Mesendoderm (in vitro differentiated cells): ENCODE results near the gene DYRK1A.

Experiments used
- DNase-seq: peaks from one replicate; pipeline ENCODE4 v3.0.0; 2013
- H2AK5ac ChIP-seq: 2 replicates; pipeline ENCODE4 v1.6.1; 2013; ENCODE audit warnings: low read length, inconsistent platforms
- H2BK120ac ChIP-seq: 2 replicates; pipeline ENCODE4 v1.6.1; 2013; ENCODE audit warnings: low read depth, mild to moderate bottlenecking, low read length, moderate library complexity, mixed read lengths
- H2BK15ac ChIP-seq: replicated peaks from 2 replicates; pipeline ENCODE4 v1.6.1; 2013; ENCODE audit warnings: low read depth, mild to moderate bottlenecking, moderate library complexity
- H2BK5ac ChIP-seq: 2 replicates; pipeline ENCODE4 v1.6.1; 2013; ENCODE audit warnings: low read length, inconsistent platforms
- H3K18ac ChIP-seq: 2 replicates; pipeline ENCODE4 v1.6.1; 2013; ENCODE audit warnings: mild to moderate bottlenecking, low read length, mixed read lengths
- H3K23ac ChIP-seq: one replicate; pipeline ENCODE4 v1.6.1; 2013; ENCODE audit warnings: low read length
- H3K27ac ChIP-seq: 2 replicates; pipeline ENCODE4 v1.5.1; 2013; ENCODE audit warnings: low read depth, mild to moderate bottlenecking, inconsistent platforms, low read length, moderate library complexity
- H3K27me3 ChIP-seq: 2 replicates; pipeline ENCODE4 v1.6.1; 2013; ENCODE audit warnings: low read length, control low read depth, mild to moderate bottlenecking, inconsistent platforms; ENCODE audit not compliant: insufficient read depth, poor library complexity
- H3K36me3 ChIP-seq: 2 replicates; pipeline ENCODE4 v1.6.1; 2013; ENCODE audit warnings: low read length, inconsistent platforms; ENCODE audit not compliant: control insufficient read depth, insufficient read depth
- H3K4ac ChIP-seq: one replicate; pipeline ENCODE4 v1.6.1; 2013; ENCODE audit warnings: low read depth, mild to moderate bottlenecking, low read length, moderate library complexity
- H3K4me1 ChIP-seq: 2 replicates; pipeline ENCODE4 v1.6.1; 2013; ENCODE audit warnings: low read depth, low read length, inconsistent platforms; ENCODE audit not compliant: control insufficient read depth
- H3K4me2 ChIP-seq: 2 replicates; pipeline ENCODE4 v1.6.1; 2013; ENCODE audit warnings: low read length
- H3K4me3 ChIP-seq: 2 replicates; pipeline ENCODE4 v1.5.1; 2013; ENCODE audit warnings: mild to moderate bottlenecking, low read length
- H3K56ac ChIP-seq: one replicate; pipeline ENCODE4 v1.6.1; 2013; ENCODE audit warnings: low read length
- H3K79me1 ChIP-seq: 2 replicates; pipeline ENCODE4 v1.6.1; 2013; ENCODE audit warnings: low read length, inconsistent platforms
- H3K79me2 ChIP-seq: 2 replicates; pipeline ENCODE4 v1.6.1; 2013; ENCODE audit warnings: mild to moderate bottlenecking, low read length; ENCODE audit not compliant: control insufficient read depth, insufficient read depth
- H3K9ac ChIP-seq: 2 replicates; pipeline ENCODE4 v1.6.1; 2013; ENCODE audit warnings: low read length, inconsistent platforms
- H4K5ac ChIP-seq: one replicate; pipeline ENCODE4 v1.6.1; 2013; ENCODE audit warnings: low read length
- H4K8ac ChIP-seq: one replicate; pipeline ENCODE4 v1.6.1; 2013; ENCODE audit warnings: low read depth, mild to moderate bottlenecking, control low read depth, low read length, moderate library complexity
- WGBS: extraction: QIAGEN DNeasy Blood & Tissue Kit; methylation state at CpG from one replicate; pipeline ENCODE4 v1.1.7; 2013; ENCODE audit warnings: low lambda C conversion rate, missing lambda C conversion rate; ENCODE audit not compliant: insufficient coverage; ENCODE audit errors: extremely low coverage; 5-methylcytosine and 5-hydroxymethylcytosine counted together

DYRK1A gene

DNA sequence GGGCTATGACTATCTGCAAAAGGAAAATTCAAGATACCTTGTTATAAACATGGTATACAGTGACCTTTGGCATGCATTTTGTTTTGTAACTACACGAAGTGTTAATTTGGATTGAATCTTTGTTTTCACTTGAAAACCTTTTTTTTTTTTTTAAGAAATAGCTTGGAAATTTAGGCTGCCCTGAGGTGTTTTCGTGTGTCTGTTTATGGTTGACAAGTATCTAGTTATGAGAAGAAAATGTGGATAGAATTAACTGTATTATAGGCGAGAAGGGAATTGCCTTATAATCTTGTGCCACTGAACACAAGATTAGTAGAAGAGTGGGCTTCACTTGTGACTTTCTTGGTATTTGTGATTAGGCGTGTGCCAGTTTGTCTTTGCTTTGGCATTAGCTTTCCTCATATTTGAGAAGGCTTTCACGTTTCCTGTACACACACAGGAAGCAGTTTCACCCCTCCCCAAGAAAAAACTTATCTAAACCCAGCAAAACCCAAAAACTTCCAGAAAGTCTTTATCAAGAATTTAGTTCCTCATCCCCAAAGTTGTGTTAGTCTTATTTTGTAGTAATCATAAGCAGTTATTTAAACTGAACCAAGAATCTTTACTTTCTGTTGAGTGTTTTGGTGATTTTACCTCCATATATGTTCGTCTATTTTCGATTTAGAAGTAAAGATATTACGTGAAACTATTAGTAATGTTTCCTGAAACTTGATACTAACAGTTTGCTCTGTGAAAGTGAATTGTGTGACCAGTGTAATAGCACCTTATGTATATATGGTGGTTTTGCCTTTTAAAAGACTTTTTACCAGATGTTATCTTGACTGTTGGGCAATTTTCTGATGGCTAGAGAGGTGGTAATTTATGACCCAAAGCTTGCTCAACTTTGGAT is 3.8 kb downstream of the DYRK1A start:
- no peak overlapping the region for H3K4me3 ChIP-seq
- WGBS, result no CpG with 5 or more reads among the region's 8 CpGs
- H2BK5ac ChIP-seq, result no peak overlapping the region
- H3K4me2 ChIP-seq, result peak overlapping the region; percentile 3
- peak overlapping the region; percentile 13 for H3K9ac ChIP-seq
- H3K27ac ChIP-seq, result no peak overlapping the region
- peaks cover 77% of the 10 kb centered on the region for H3K79me2 ChIP-seq
- no peak overlapping the region for H3K18ac ChIP-seq
- no peaks in the 10 kb centered on the region for H3K27me3 ChIP-seq
- no peak overlapping the region for H4K5ac ChIP-seq
- H2BK120ac ChIP-seq, result no peak overlapping the region
- peaks cover 2% of the 10 kb centered on the region for H3K4me1 ChIP-seq
- H3K23ac ChIP-seq, result no peak overlapping the region
- no peak for DNase-seq
- no peaks in the 10 kb centered on the region for H3K36me3 ChIP-seq
- no peak overlapping the region for H2BK15ac ChIP-seq
- H2AK5ac ChIP-seq, result no peak overlapping the region
- H4K8ac ChIP-seq, result no peak overlapping the region
- no peak overlapping the region for H3K4ac ChIP-seq
- no peaks in the 10 kb centered on the region for H3K79me1 ChIP-seq
- H3K56ac ChIP-seq, result peak overlapping the region; percentile 36

- H3K9ac ChIP-seq, result no peak overlapping the region
- WGBS, result no CpG with 5 or more reads among the region's 2 CpGs
- H2BK15ac ChIP-seq, result no peak overlapping the region
- H2AK5ac ChIP-seq, result no peak overlapping the region
- no peak for DNase-seq
- H2BK120ac ChIP-seq, result no peak overlapping the region
- H3K4me2 ChIP-seq, result no peak overlapping the region
- H3K79me2 ChIP-seq, result peaks cover 83% of the 10 kb centered on the region
- H3K4me1 ChIP-seq, result peaks cover 2% of the 10 kb centered on the region
- H4K8ac ChIP-seq, result no peak overlapping the region
- H3K27ac ChIP-seq, result no peak overlapping the region
- H3K79me1 ChIP-seq, result no peaks in the 10 kb centered on the region
- H3K4me3 ChIP-seq, result no peak overlapping the region
- H3K18ac ChIP-seq, result no peak overlapping the region
- H3K23ac ChIP-seq, result no peak overlapping the region
- H3K27me3 ChIP-seq, result no peaks in the 10 kb centered on the region
- H2BK5ac ChIP-seq, result no peak overlapping the region
- no peak overlapping the region for H3K4ac ChIP-seq
- H3K36me3 ChIP-seq, result no peaks in the 10 kb centered on the region
- H4K5ac ChIP-seq, result no peak overlapping the region
- no peak overlapping the region for H3K56ac ChIP-seq
Observed at GRCh38 chr21:37371041-37371397, 4.4 kb downstream of the DYRK1A start.

DNA sequence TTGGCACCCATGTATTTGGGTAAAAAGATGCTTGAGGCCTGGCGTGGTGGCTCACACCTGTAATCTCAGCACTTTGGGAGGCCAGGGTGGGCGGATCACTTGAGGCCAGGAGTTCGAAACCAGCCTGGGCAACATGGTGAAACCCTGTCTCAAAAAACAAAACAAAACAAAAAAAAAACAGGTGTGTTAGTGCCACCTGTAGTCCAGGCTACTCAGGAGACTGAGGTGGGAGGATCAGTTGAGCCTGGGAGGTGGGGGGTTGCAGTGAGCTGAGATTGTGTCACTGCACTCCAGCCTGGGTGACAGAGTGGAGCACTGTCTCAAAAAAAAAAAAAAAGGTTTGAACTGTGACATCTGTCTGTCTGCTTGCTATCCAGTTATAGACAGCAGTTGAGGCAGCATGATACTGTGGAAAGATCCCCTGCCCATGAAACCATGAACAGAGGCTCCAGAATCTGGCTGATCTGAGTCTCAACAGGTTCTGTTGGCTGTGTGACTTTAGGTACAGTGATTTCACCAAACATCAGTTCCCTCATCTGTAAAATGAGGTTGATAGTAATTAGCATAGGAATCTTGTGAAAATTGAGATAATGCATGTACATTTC is 5.7 kb downstream of the DYRK1A start:
- no peak overlapping the region for H4K5ac ChIP-seq
- H4K8ac ChIP-seq, result no peak overlapping the region
- WGBS, result no CpG with 5 or more reads among the region's 3 CpGs
- H3K56ac ChIP-seq, result no peak overlapping the region
- H3K27me3 ChIP-seq, result no peaks in the 10 kb centered on the region
- H2BK5ac ChIP-seq, result no peak overlapping the region
- no peak overlapping the region for H3K27ac ChIP-seq
- H3K4me3 ChIP-seq, result no peak overlapping the region
- H3K23ac ChIP-seq, result no peak overlapping the region
- no peak overlapping the region for H3K18ac ChIP-seq
- no peak overlapping the region for H3K9ac ChIP-seq
- no peak overlapping the region for H2AK5ac ChIP-seq
- peaks cover 2% of the 10 kb centered on the region for H3K4me1 ChIP-seq
- no peak overlapping the region for H3K4ac ChIP-seq
- no peaks in the 10 kb centered on the region for H3K79me1 ChIP-seq
- H3K79me2 ChIP-seq, result peaks cover 91% of the 10 kb centered on the region
- H3K36me3 ChIP-seq, result no peaks in the 10 kb centered on the region
- no peak overlapping the region for H3K4me2 ChIP-seq
- no peak for DNase-seq
- H2BK120ac ChIP-seq, result no peak overlapping the region
- no peak overlapping the region for H2BK15ac ChIP-seq

GRCh38 chr21:37372951-37373350 is 6.4 kb downstream of the DYRK1A start:
- Histone ChIP-seq H3K4ac (no peak overlapping the region), H2BK5ac (no peak overlapping the region), H3K23ac (no peak overlapping the region), H3K4me2 (no peak overlapping the region), H2AK5ac (no peak overlapping the region), H3K27me3 (no peaks in the 10 kb centered on the region), H3K79me1 (no peaks in the 10 kb centered on the region), H2BK120ac (no peak overlapping the region), H2BK15ac (no peak overlapping the region), H3K4me1 (peaks cover 2% of the 10 kb centered on the region), H4K5ac (no peak overlapping the region), H3K79me2 (peaks cover 92% of the 10 kb centered on the region), H3K9ac (no peak overlapping the region), H3K56ac (no peak overlapping the region), H3K4me3 (no peak overlapping the region), H4K8ac (no peak overlapping the region), H3K36me3 (no peaks in the 10 kb centered on the region), H3K18ac (no peak overlapping the region), H3K27ac (no peak overlapping the region)
- WGBS, result no CpG with 5 or more reads among the region's 3 CpGs
- no peak for DNase-seq

DNA sequence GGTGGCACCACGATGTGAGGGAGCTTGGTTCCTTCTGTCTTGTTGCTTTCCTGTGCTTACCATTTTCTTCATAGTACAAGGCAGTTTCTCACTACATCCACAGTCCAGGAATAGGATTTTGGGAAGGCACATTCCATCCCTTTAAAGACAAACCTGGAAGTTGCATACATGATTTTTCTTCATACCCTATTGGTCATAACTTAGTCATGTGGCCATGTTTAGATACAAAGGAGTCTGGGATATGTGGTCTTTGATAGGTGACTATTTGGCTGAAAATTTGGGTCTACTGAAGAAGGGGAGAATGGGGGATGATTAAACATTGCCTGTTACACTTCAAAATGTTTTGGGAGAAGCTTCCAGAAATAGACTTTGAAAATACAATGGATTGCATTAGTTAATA is 7.0 kb downstream of the DYRK1A start:
- no peak overlapping the region for H4K5ac ChIP-seq
- H3K4me1 ChIP-seq, result peaks cover 3% of the 10 kb centered on the region
- DNase-seq, result no peak
- H2BK120ac ChIP-seq, result no peak overlapping the region
- no peak overlapping the region for H3K27ac ChIP-seq
- no peak overlapping the region for H2BK5ac ChIP-seq
- H3K4me3 ChIP-seq, result no peak overlapping the region
- H2AK5ac ChIP-seq, result no peak overlapping the region
- H3K4me2 ChIP-seq, result no peak overlapping the region
- H3K27me3 ChIP-seq, result no peaks in the 10 kb centered on the region
- H3K79me1 ChIP-seq, result peaks cover under 1% of the 10 kb centered on the region
- no peaks in the 10 kb centered on the region for H3K36me3 ChIP-seq
- H3K9ac ChIP-seq, result no peak overlapping the region
- no peak overlapping the region for H2BK15ac ChIP-seq
- peaks cover 92% of the 10 kb centered on the region for H3K79me2 ChIP-seq
- H4K8ac ChIP-seq, result no peak overlapping the region
- H3K4ac ChIP-seq, result no peak overlapping the region
- H3K18ac ChIP-seq, result no peak overlapping the region
- WGBS, result no CpG with 5 or more reads among the region's 1 CpG
- no peak overlapping the region for H3K23ac ChIP-seq
- no peak overlapping the region for H3K56ac ChIP-seq
